HG03025 (cell line): ENCODE data around the gene DBH.

ENCODE experiments used
- ATAC-seq: cut with Tn5 transposase; IDR thresholded peaks from one replicate; pipeline ENCODE4 v1.9.1; 2021; ENCODE audit warnings: mild to moderate bottlenecking, moderate library complexity; ENCODE audit not compliant: unreplicated experiment, low FRiP score

Gene DBH

GRCh38 chr9:133635533-133636531 is at the start of gene DBH:
Gene DBH (plus strand): TSS chr9:133636363. CDS start chr9:133636372, 9 bp downstream.
- ATAC-seq: no peak

- ATAC-seq: no peak
Measured at GRCh38 chr9:133587051-133587450, 49.1 kb upstream of the DBH start.

GRCh38 chr9:133587466-133587865 is 48.7 kb upstream of the DBH start:
- no peak for ATAC-seq

DNA sequence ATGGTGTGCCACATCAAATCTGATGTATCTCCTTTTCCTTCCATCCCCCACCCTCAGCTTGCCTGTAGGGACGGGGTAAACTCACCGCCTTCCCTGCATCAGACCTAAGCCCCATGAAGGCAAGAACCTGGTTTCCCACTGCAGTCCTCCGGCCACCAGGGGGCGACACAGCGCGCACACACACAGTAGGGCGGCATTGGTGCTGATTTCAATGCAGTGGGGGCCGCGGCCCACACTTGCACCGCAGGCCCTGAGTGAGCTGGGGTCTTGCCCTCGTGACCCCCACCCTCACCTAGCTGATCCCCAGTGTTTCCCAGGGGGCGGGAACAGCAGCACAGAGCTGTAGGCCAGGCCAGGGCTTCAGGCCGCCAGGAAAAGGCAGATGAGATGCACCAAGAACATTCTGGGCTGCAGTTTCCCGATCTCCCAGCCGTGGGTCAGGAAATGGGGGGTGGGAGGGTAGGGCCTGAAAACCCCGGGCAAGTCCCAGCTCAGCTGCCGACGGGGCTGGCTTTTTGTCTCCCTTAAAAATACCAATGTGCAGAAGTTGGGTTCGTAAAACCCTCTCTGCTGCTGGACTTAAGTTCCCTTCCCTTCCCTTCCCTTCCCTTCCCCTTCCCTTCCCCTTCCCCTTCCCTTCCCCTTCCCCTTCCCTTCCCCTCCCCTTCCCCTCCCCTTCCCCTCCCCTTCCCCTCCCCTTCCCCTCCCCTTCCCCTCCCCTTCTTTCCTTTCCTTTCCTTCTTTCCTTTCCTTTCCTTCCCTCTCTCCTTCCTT is 46.5 kb upstream of the DBH start:
- ATAC-seq: no peak

GRCh38 chr9:133590231-133590855 is 45.8 kb upstream of the DBH start:
- ATAC-seq: no peak

- ATAC-seq: no peak
Measured at GRCh38 chr9:133591116-133591910, 44.9 kb upstream of the DBH start.

DNA sequence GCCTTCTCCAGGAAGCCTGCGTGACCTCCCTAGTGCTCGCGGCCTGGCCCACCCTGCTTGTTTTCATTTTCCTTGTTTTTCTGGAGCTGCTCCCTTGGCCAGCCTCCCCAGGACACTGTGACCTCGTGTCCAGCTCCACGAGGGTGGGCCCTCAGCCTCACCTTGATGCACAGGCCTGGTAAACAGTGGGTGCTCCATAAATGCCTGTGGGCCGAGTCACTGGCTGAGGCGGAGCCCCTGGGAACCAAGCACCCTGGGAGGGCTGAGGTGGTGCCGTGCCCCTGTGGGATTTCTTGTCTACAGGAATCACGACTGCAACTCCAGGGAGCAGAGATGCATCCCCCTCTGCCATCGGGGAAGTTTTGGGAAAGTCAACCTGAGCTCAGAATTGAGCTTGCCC is 44.2 kb upstream of the DBH start:
- ATAC-seq: no peak

- no peak for ATAC-seq
Measured at GRCh38 chr9:133592731-133593409, 43.3 kb upstream of the DBH start.

GRCh38 chr9:133593587-133594253 is 42.4 kb upstream of the DBH start:
- ATAC-seq: no peak

- ATAC-seq: no peak
Measured at GRCh38 chr9:133594310-133594709, 41.9 kb upstream of the DBH start.

DNA sequence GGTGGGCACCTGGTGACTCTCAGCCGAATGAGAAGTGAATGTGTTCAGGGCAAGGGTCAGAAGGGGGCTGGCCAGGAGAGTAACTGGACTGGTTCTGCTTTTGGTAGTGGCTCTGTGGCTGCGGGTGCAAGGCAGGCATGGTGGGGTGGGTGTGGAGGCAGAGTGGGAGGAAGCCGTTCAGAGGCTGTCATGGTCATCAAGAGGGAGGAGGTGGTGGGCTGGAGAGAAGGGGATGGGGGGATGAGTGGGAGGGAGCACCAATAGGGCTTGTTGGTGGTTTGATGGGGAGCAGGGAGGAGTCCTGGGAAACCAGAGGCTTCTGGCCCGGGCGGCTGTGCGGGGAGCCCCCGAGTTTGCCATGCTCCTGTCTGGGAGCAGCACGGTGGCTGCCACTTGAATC is 40.3 kb upstream of the DBH start:
- no peak for ATAC-seq

DNA sequence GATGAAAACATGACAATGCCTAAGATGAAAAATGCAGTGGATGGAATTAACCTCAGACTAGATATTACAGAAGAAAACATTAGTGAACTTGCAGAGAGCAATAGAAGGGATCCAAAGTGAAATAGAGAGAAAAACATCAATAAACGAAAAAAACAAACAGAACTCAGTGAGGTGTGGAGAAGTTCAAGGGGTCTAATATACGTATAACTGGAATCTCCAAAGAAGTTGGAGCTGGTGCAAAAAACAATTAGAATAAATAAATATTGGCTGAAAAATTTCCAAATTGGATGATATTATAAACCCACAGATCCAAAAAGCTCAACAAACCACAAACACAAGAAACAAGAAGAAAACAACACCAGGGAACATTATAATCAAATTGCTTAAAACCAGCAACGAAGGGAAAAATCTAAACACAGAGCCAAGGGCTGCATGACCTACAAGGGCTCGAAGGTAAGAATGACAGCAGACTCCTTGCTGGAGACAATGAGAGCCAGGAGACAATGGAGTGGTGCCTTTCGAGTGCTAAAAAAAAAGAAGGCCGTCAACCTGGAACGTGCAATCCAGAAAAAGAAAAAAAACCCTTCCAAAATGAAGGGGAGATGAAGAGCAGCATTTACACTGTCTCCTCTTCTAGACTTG is 38.7 kb upstream of the DBH start:
- no peak for ATAC-seq

- ATAC-seq: no peak
Measured at GRCh38 chr9:133598978-133599377, 37.2 kb upstream of the DBH start.

- ATAC-seq: no peak
Measured at GRCh38 chr9:133599470-133600173, 36.5 kb upstream of the DBH start.

- ATAC-seq: no peak
Measured at GRCh38 chr9:133600739-133601138, 35.4 kb upstream of the DBH start.

DNA sequence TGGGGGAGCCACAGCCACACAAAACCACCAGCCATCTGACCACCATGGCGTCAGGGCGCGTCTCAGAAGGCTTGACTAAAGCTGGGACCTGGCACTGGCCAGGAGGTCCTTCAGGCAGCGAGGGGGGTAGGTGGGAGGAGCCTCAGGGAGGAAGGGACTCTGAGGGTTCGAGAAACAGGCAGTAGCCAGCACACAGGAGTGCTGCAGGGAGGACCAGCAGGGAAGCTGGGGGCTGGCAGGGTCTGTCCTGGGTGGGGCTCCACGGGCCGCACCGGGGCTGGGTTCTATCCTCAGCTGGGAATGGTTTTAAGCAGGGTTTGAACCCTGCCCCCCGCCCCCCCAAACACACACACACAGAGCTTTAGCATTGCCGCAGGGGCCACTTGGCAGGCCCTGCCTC is 34.4 kb upstream of the DBH start:
- ATAC-seq: no peak

DNA sequence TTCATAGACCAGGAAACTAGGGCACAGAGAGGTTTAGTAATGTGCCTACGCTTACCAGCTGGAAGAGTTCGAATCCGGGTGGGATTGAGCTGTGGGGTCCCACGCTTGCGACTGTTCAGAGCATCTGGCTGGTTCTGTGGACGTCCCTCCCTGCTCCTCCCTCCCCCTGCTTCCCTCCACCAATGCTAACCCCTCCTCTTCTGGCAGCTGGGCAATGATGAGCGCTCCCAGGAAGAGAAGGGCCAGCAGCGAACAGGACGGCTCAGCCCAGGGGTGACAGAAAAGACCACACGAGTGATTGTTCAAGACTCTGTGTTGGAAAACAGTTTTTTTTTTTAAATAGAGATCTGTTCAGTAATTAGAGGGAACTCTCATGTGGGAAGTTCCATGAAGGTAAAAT is 33.9 kb upstream of the DBH start:
- no peak for ATAC-seq
